ENCODE data around the gene UROC1.

Gene UROC1

DNA sequence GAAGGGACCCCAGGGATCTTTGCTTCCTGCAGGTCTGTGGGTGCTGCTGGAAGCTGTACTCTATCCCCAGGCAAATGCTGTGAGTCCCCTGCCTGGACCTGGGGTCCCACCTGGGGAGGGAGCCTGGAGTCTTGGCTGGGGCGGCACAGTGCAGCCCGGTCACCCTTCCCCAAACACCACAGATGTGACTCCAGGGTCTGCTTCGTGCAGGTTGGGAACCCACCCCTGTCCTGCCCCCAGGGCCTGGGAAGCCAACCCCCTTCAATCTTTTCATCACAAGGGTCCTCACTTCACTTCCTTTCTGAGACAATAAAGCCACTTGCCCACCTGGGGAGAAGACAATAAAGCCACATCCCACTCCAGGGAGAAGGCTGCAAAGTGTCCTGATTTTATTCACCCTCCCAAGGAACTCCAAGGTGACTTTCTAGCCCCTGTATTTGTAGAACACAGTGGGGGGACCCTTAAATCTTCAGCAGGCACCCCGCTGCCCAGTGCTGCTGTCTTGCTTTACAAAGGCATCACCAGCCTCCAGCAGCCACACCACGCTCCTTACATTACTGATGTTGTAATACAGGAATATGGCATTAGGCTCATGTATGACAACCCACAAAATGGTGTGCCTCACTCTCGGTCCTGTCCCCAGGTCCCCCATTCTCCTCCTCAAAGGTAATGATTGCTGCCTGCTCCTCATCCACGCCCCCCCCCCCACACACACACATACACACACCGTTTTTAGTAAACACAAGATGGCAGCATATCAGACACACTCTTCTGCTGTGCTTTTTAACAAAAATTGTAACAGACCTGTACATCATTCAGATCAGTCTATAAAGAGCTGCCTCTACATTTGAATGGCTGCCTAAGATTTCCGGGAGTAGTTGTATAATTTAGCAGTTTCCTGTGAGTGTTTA is 31.2 kb upstream of the UROC1 start:
- no peak overlapping the region for H3K4me3 ChIP-seq (ENCODE audit: low read depth, low read length)
- no peak for DNase-seq (ENCODE audit: low read depth)

DNA sequence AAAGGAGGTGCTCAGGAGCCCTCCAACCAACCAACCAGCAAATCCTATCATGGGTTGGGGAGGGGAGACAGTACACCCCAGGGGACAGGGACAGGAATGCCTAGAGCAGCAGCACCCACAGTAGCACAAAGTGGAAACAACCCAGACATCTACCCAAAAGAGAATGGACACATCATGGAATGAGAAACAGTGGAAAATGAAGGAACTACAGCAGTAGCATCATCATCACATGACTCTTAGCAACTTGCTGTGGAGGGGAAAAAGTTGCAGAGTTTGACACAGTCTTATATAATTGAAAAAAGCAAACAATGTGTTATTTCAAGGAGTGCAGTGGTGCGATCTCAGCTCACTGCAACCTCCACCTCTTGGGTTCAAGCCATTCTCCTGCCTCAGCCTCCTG is 30.1 kb upstream of the UROC1 start:
- no peak overlapping the region for H3K4me3 ChIP-seq (ENCODE audit: low read depth, low read length)
- DNase-seq (ENCODE audit: low read depth), result no peak

DNA sequence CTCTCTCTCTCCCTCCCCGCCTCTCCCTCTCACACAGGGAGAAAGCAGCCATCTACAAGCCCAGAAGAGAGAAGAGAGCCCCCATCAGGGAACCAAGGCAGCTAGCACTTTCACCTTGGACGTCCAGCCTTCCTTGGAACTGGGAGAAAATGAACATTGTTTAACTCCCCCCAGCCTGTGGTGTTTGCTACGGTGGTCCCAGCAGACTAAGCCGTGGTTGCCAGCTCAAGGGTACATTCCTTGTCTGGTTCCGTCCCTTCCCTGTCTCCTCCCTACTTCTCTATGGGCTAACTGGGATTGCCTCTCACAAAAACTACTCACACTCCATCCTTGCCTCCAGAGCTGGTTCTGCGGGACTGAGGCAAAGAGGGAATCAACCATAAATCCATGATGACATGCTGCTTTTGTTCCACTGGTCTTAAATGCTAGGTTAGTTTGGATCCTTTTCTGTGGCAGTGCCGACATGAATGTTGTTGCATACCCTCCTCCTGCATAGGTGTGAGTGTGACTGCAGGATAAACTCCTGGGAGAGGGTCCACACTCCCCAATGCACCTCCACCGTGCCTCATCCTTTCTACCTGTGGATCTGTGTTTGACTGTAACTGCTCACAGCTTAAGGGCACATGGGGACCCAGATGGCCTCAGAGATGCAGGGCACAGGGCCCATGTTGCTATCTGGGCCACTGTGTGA is 29.1 kb upstream of the UROC1 start:
- no peak for DNase-seq (ENCODE audit: low read depth)

DNA sequence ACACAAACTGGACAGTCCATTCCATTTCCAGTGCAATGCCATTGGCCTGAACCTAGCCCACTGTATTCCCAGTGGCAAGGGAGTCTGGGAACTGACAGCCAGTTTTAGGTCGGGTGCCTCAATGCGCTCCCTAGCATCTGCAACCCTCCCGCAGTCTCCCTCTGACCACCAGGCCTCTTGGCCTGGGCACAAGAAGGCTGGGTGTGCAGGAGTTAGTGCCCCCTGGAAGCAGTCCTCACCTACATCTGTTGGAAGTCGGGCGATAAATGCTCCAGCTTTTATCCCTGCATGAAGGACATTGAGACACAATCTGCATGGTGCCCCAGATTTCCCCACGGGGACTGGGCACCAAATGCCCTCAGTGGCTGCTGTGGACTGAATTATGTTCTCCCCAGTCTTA is 28.4 kb upstream of the UROC1 start:
- DNase-seq (ENCODE audit: low read depth), result no peak
- H3K4me3 ChIP-seq (ENCODE audit: low read depth, low read length), result no peak overlapping the region

More for the DNA sequence above, 29.1 kb upstream of the UROC1 start:
- H3K4me3 ChIP-seq (ENCODE audit: low read depth, low read length), result no peak overlapping the region

DNA sequence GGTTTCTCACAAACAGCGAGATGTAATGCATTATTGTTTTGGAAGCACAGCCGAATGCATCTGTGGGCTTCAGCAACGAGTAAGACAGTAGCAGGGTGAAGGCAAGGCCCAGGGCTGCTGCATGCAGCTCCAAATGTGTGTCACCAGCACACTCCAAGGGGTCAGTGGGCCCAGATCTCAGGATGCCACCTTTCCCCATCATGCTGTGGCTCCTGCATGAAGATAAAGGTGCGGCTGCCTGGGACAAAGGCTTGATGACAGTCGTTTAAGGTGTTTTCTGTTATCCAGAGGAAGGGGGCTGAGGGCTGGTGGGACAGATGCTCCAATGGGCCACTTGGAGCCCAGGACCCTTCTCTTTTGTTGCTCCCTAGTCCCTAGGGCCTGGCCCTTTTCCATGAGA is 28.0 kb upstream of the UROC1 start:
- no peak overlapping the region for H3K4me3 ChIP-seq (ENCODE audit: low read depth, low read length)
- DNase-seq (ENCODE audit: low read depth), result no peak

DNA sequence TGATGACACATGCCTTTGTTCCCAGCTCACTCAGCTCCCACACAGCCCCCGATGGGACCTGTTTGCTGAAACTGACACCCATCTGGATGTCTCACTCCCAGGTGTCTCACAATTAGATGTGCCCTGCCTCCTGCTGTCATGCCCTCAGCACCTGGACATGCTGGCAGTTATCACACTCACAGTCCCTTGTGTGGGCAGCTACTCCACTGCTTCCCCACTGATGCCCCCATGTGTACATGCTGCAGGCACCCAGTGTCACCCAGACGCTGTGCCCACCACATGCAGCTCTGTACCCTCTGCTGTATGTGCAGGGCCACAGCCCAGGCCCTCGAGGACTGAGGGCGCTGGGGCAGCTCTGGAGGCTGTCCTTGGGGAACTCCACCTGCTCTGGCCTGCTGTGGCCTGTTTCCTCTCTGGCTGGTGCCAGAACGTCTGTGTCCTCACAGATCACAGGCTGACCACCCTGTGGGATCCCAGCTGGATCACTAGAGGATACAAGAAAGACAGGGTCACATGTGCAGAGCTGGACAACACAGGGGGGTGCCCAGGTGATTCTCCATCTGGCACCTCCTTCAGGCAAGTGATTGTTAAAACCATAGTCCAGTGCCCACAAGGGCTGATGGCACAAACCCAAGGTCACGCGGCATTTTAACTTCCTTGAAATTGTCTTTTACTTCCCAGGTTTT is 27.2 kb upstream of the UROC1 start:
- no peak overlapping the region for H3K4me3 ChIP-seq (ENCODE audit: low read depth, low read length)
- DNase-seq (ENCODE audit: low read depth), result no peak

DNA sequence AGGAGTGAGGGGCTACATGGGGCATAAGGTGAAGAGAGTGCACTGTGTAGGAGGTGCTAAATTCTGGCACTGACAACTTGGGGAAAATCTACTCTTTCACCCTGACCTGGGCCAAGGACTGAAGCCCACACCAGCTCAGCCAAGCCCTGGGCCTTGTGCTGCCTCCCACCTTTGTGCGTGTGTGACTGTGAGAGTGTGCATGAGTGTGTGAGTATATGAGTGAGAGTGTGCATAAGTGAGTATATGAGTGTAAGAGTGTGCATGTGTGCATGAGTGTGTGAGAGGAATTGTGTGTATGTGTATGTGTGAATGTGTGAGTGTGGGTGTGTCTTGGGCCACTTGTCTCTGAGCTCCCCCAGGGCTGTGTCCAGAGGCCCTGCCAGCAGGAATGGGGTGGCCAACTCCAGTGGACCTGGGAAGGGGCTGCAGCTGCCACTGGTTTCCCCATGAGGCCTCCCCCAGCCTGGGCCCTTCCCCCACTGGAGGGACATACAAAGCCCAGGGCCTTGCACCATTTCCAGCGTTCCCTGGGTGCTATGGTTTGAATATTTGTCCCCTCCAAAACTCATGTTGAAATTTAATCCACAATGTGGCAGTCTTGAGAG is 26.0 kb upstream of the UROC1 start:
- no peak for DNase-seq (ENCODE audit: low read depth)
- H3K4me3 ChIP-seq (ENCODE audit: low read depth, low read length), result no peak overlapping the region

DNA sequence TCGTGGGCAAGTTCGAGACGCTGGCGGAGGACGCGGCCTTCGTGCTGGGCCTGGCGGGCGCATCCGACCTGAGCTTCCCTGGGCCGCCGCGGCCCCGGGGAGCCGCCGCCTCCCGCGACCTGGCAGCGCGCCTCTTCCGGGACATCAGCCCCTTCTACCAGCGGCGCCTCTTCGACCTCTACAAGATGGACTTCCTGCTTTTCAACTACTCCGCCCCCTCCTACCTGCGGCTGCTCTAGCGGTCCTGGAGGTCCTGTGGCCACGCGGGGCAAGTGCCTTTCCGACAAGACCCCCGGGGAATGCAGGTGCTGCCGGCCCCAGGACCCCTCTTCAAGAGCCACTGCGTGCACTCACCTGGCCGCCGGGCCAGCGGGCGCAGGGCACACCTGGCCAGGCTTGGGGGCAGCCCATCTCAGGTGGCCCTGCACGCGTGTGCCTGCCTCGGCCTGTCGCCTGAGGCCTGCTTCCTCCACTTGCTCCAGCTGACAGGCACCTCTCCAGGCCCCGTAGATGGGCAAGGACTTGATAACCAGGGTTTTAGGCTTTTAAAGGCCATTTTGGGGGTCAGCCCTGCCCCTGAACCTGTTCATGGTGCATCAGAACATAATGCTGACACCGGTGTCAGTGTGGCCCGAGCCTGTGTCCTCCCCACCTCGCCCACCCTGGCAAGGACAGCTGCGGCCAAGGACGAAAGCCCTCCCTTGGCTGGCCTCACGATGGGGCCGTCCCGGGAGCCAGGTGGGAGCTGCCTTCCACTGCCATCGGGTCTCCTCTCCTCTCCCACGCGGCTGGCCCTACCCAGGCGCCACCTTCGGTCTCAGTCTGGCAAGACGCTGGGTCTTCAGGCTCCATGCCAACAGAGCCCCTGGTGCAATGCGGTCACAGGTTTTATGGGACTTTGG is 25.0 kb upstream of the UROC1 start:
- H3K4me3 ChIP-seq (ENCODE audit: low read depth, low read length), result no peak overlapping the region
- DNase-seq (ENCODE audit: low read depth), result no peak

DNA sequence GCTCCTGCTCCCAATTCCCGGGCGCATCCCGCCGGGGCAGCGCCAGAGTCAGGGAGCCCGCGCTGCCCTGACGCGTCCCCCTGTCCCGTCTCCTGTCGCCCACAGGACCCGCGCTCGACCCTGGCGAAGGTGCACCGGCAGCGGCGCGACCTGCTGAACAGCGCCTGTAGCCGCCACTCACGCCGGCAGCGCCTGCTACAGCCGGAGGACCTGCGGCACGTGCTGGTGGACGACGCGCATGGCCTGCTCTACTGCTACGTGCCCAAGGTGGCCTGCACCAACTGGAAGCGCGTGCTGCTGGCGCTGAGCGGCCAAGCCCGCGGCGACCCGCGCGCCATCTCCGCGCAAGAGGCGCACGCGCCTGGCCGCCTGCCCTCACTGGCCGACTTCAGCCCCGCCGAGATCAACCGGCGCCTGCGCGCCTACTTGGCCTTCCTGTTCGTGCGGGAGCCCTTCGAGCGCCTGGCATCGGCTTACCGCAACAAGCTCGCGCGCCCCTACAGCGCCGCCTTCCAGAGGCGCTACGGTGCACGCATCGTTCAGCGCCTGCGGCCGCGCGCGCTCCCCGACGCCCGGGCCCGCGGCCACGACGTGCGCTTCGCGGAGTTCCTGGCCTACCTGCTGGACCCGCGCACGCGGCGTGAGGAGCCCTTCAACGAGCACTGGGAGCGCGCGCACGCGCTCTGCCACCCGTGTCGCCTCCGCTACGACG is 24.2 kb upstream of the UROC1 start:
- no peak overlapping the region for H3K4me3 ChIP-seq (ENCODE audit: low read depth, low read length)
- DNase-seq (ENCODE audit: low read depth), result no peak

DNA sequence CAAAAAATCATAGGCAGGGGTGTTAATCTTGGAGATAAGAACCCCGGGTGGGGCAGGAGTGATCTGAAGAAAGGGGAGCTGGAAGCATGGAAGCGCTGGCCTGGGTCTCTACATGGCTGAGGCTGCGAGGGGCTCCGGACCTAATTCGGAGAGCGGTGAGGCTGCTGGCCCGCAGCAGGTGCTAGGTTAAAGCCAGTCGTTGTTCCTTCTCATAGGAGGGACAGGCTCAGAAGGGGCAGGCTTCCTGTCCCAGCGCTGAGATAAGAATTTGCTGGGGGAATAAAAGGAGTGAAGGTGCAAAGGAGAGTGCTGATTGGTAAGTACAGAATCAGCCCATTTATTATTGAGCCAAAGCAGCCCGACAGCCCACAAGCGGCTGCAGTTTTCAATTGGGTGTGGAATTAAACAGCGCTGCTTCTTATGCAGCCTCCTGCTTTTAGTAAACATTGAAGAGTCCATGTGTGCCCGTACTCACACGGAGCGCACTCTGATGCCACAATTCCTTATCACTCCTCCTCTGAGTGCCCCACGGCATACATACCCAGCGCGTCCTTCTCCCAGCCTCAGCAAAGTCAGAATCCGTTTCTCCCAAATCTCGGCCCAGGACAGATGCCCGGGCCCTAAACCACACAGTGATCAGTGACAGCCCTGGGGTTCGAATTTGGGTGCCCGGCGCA is 23.5 kb upstream of the UROC1 start:
- no peak overlapping the region for H3K4me3 ChIP-seq (ENCODE audit: low read depth, low read length)
- DNase-seq (ENCODE audit: low read depth), result no peak

DNA sequence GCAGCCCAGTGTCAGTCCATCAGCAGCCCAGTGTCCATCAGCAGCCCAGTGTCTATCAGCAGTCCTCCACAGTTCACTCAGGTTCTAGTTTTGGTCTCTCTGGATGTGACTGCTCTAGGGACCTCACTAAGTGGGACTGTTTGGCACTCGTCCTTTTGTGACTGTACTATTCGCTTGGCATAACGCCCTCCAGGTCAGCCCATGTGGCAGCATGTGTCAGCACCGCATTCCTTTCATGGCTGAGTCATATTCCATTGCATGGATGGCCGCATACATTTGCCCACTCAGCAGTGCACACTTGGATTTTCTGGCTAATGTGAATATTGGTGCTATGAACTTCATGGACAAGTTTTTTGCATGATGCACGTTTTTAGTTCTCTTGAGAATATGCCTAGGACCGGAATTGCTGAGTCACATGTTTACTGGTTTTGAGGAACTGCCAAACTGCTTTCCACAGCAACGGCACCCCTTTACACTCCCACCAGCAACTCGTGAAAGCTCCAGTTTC is 22.8 kb upstream of the UROC1 start:
- DNase-seq (ENCODE audit: low read depth), result peak; percentile 80
- H3K4me3 ChIP-seq (ENCODE audit: low read depth, low read length), result no peak overlapping the region

DNA sequence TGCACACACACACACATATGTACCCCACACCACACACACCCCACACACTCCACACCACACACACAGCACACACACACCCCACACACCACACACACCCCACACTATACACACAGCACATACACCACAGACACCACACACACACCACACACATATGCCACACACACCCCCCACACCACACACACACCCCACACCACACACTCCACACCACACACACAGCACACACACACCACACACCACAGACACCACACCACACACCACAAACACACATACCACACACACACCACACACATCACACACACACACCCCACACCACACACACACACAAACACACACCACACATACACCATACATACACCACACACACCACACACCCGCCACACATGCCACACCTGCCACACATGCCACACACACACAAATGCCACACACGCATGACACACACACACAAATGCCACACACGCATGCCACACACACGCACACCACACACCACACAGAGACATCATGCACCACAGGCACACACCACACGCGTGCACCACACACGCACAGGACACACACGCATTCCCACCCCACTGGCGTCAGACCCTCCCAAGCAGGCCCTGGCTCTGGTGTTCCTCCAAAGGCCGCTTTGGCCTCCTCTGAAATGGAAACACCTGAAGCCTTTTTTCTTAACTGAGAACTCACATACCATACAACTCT is 22.1 kb upstream of the UROC1 start:
- no peak overlapping the region for H3K4me3 ChIP-seq (ENCODE audit: low read depth, low read length)
- no peak for DNase-seq (ENCODE audit: low read depth)

DNA sequence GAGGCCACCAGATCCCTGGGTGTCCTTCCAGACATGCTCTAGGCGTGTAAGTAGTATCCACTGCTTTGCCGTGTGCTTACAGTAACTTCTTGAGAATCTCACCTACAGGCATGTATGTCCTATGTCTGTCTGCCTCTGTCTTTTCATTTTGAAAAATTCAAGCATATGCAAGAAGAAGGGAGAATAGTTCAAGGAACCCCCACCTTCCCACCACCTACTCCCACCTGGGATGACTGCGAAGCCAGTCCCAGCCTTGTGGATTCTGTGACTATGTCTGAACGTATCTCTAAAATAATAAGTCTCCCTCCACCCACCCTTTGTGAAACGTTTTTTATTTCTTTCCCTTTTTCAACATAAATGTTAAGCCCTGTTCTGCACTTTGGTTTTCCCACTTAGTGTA is 21.4 kb upstream of the UROC1 start:
- no peak for DNase-seq (ENCODE audit: low read depth)
- H3K4me3 ChIP-seq (ENCODE audit: low read depth, low read length), result no peak overlapping the region

DNA sequence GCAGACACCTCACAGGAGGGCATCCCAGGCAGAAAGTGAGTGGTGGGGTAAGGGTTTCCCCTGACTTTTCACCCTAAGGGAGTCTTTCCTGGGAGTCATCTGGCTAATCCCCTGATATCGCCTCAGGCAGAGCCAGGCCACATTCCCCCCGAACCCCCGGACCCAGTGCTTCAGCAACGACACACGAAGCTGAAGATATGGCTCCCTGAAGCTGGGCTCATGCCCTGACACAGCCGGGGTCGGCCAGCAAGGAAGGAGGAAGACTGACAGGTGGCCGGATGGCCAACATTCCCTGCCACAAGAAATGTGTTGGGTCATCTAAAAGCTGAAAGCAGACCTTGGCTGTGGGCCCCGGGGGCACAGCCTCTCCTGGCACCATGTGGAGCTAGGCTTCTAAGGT is 20.7 kb upstream of the UROC1 start:
- no peak overlapping the region for H3K4me3 ChIP-seq (ENCODE audit: low read depth, low read length)
- DNase-seq (ENCODE audit: low read depth), result no peak

DNA sequence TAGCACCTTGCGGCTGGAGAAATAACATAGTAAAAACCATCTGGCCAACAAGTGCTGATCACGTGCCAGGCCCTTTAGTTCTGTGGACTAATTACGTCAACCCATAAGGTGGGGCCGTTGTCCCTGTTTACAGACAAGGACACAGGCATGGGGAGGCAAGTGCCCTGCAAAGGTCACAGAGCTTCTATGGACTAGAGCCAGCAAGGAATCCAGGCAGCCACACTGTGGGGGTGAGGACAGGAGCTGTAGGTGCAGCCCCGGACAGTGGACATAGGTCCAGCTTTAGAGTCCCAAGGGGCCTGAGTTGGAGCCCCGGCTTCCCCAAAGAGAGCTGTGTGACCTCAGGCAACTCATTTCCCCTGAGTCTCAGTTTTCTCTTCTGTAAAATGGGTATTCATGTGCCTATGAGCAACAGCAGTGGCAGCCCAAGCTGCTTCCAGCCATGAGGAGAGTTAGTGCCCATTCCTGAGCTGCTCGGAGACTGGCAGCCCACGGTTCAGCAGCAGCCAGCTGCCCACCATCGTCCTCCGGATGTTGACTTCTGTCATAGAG is 20.2 kb upstream of the UROC1 start:
- no peak for DNase-seq (ENCODE audit: low read depth)
- H3K4me3 ChIP-seq (ENCODE audit: low read depth, low read length), result no peak overlapping the region

DNA sequence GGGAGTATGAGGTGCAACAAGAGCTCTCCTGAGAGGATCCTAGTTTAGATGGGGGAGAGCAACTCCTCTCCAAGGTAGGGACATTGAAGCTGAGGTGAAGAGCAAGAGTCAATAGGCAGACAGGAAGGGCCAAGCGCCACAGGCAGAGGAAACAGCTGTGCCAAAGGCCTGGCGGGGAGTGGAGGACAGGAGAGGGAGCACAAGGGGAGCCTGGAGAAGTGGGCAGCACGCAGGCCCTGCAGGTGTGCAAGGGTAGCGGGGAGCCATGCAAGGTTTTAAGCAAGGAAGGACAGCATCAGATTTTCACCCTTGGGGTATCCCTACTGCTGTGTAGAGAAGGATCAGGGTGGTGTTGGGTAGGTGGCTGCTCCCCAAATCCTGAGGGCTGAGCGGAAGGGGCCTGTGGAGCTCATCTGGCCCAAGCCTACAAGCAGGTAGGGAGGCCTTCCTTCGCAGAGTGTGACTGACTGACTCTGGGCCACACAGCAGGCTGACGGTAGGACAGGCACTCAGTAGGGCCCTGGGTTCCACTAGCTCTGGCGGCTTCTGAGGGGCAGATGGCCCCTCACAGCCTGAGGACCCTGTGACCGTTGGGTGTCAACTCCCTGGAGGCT is 19.6 kb upstream of the UROC1 start:
- no peak overlapping the region for H3K4me3 ChIP-seq (ENCODE audit: low read depth, low read length)
- DNase-seq (ENCODE audit: low read depth), result no peak

DNA sequence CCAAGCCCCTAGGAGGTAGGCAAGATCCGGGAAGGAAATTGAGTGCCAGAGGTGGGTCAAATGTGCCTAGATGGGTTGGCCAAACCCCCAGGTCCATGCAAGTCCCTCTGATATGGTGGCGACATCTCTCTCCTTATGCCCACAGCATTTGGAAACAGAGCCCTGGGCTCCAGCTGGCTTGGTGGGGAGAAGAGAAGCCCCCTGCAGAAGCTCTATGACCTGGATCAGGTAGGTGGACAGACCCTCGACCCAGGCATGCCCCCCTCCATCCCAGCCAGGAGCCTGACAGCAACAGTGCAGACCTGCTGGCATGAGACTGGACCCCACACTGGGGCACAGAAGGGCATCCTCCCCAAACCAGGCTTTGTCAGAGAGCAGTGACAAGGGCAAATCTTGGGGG is 18.6 kb upstream of the UROC1 start:
- DNase-seq (ENCODE audit: low read depth), result no peak
- no peak overlapping the region for H3K4me3 ChIP-seq (ENCODE audit: low read depth, low read length)
